Glutamatergic neuron (in vitro differentiated cells): ENCODE data around the gene PNPO. TPM values are rescaled to one million over a fixed set of nuclear protein-coding genes. Genes with fewer than 3 reads are reported as not detected.
A peak's percentile ranks its signal among the peaks of the same experiment; 100 is the strongest.

ENCODE experiments used
- DNase-seq: peaks from one replicate; pipeline ENCODE4 v3.0.0; 2022
- H3K27ac Mint-ChIP-seq: one replicate; pipeline ENCODE4 v1.8.0; 2020; ENCODE audit warnings: mild to moderate bottlenecking, mixed read lengths, inconsistent platforms; ENCODE audit not compliant: unreplicated experiment
- H3K27me3 Mint-ChIP-seq: one replicate; pipeline ENCODE4 v1.8.0; 2020; ENCODE audit warnings: mild to moderate bottlenecking, moderate library complexity, mixed read lengths, inconsistent platforms; ENCODE audit not compliant: unreplicated experiment
- H3K36me3 Mint-ChIP-seq: one replicate; pipeline ENCODE4 v1.8.0; 2020; ENCODE audit warnings: mild to moderate bottlenecking, mixed read lengths, inconsistent platforms; ENCODE audit not compliant: unreplicated experiment
- H3K4me1 Mint-ChIP-seq: one replicate; pipeline ENCODE4 v1.8.0; 2020; ENCODE audit warnings: mild to moderate bottlenecking, low read depth, mixed read lengths, inconsistent platforms; ENCODE audit not compliant: unreplicated experiment
- H3K4me3 Mint-ChIP-seq: one replicate; pipeline ENCODE4 v1.8.0; 2020; ENCODE audit warnings: mild to moderate bottlenecking, mixed read lengths, inconsistent platforms; ENCODE audit not compliant: unreplicated experiment
- H3K9me3 Mint-ChIP-seq: one replicate; pipeline ENCODE4 v1.8.0; 2020; ENCODE audit warnings: mild to moderate bottlenecking, moderate library complexity, mixed read lengths, inconsistent platforms; ENCODE audit not compliant: unreplicated experiment
- total RNA-seq: library from RNA; stranded (reverse); fragmentation: NEBNext Ultra II Directional; extraction: Animal tissue kit (Norgen Biotek cat#: 25700); gene quantifications from one replicate; pipeline ENCODE4 v1.2.1, GENCODE V29; 2021; ENCODE audit not compliant: unreplicated experiment
- TF ChIP-seq, protein P1 (sequence below): fragments of 200-600 bp; sonication (generic); IDR thresholded peaks from one replicate; pipeline ENCODE4 v1.5.0; 2021; ENCODE audit not compliant: partially characterized antibody, unreplicated experiment

Gene PNPO
- total RNA-seq, 1 donor from 2014 or later: 6.0 TPM

DNA sequence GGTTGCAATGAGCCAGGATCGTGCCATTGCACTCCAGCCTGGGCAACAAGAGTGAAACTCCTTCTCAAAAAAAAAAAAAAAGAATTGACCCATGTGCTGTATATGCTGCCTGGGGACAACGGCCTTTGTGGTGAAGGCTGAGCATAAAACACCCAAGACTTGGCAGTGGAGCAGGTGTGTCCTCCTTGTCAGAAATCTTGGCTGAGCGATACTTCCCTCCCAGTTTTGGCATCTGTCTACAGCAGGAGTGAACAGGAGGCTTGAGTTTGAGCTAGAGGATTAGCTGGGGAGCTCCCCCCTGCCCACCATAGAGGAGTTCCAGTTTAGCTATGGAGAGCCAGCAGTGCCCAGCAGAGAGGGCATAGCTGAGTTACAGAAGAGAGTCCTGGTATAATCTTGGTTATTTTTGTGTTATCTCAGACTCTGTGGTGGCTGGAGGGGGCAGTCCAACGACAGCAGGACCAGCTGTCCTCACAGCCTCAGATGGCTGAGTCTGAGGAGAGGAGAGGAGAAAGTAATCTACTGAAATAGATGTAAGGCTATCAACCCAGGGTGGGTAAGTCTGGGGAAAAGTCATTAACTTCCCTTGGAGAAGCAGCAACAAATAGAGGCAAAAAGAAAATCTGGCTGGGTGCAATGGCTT, 26.9 kb upstream of the PNPO start:
- peak overlapping the region; percentile 24 for H3K27ac Mint-ChIP-seq
- peaks cover 8% of the 10 kb centered on the region for H3K4me1 Mint-ChIP-seq
- peak overlapping the region; percentile 20 for H3K4me3 Mint-ChIP-seq
- peaks cover 4% of the 10 kb centered on the region for H3K36me3 Mint-ChIP-seq
- H3K9me3 Mint-ChIP-seq: peaks cover 4% of the 10 kb centered on the region
- peaks cover 2% of the 10 kb centered on the region for H3K27me3 Mint-ChIP-seq
- TF ChIP-seq, protein P1, sequence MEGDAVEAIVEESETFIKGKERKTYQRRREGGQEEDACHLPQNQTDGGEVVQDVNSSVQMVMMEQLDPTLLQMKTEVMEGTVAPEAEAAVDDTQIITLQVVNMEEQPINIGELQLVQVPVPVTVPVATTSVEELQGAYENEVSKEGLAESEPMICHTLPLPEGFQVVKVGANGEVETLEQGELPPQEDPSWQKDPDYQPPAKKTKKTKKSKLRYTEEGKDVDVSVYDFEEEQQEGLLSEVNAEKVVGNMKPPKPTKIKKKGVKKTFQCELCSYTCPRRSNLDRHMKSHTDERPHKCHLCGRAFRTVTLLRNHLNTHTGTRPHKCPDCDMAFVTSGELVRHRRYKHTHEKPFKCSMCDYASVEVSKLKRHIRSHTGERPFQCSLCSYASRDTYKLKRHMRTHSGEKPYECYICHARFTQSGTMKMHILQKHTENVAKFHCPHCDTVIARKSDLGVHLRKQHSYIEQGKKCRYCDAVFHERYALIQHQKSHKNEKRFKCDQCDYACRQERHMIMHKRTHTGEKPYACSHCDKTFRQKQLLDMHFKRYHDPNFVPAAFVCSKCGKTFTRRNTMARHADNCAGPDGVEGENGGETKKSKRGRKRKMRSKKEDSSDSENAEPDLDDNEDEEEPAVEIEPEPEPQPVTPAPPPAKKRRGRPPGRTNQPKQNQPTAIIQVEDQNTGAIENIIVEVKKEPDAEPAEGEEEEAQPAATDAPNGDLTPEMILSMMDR: no peak
- DNase-seq: no peak

DNA sequence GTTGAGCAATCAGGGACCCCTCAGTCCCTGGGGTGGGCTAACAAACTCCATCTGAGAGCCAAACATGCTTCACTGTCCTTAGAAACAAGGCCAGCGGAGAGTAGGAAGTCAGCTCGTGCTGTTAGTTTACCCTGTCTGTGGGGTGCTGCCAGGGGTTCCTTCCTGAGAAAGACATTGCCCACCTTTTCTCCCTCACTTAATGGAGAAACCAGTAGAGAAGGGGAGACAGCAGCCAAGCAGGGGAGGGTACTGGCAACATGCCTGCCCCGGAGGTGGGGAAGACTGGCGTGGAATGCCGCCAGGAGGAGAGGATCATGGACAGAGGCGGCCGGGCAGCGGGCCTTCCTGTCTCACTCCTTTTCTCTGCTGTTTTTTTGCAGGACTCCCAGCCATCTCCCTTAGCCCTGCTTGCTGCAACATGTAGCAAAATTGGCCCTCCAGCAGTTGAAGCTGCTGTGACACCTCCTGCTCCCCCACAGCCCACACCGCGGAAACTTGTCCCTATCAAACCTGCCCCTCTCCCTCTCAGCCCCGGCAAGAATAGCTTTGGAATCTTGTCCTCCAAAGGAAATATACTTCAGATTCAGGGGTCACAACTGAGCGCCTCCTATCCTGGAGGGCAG, 25.5 kb upstream of the PNPO start:
- H3K27me3 Mint-ChIP-seq: peaks cover 2% of the 10 kb centered on the region
- no peak for DNase-seq
- H3K4me3 Mint-ChIP-seq: no peak overlapping the region
- peak overlapping the region; percentile 33 for H3K27ac Mint-ChIP-seq
- peaks cover 4% of the 10 kb centered on the region for H3K9me3 Mint-ChIP-seq
- TF ChIP-seq, protein P1: no peak
- peaks cover 8% of the 10 kb centered on the region for H3K4me1 Mint-ChIP-seq
- H3K36me3 Mint-ChIP-seq: peaks cover 7% of the 10 kb centered on the region

DNA sequence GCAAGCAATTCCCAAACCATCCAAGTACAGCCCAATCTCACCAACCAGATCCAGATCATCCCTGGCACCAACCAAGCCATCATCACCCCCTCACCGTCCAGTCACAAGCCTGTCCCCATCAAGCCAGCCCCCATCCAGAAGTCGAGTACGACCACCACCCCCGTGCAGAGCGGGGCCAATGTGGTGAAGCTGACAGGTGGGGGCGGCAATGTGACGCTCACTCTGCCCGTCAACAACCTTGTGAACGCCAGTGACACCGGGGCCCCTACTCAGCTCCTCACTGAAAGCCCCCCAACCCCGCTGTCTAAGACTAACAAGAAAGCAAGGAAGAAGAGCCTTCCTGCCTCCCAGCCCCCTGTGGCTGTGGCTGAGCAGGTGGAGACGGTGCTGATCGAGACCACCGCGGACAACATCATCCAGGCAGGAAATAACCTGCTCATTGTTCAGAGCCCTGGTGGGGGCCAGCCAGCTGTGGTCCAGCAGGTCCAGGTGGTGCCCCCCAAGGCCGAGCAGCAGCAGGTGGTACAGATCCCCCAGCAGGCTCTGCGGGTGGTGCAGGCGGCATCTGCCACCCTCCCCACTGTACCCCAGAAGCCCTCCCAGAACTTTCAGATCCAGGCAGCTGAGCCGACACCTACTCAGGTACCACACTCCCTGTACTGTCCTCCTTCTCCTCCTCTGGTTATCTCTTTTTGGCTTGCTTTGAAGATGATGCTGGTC, 24.7 kb upstream of the PNPO start:
- Mint-ChIP-seq H3K4me1 (peaks cover 8% of the 10 kb centered on the region), H3K9me3 (peaks cover 4% of the 10 kb centered on the region), H3K36me3 (peaks cover 8% of the 10 kb centered on the region), H3K27me3 (peaks cover 2% of the 10 kb centered on the region), H3K27ac (no peak overlapping the region), H3K4me3 (peak overlapping the region; percentile 61)
- no peak for DNase-seq
- TF ChIP-seq, protein P1: no peak

DNA sequence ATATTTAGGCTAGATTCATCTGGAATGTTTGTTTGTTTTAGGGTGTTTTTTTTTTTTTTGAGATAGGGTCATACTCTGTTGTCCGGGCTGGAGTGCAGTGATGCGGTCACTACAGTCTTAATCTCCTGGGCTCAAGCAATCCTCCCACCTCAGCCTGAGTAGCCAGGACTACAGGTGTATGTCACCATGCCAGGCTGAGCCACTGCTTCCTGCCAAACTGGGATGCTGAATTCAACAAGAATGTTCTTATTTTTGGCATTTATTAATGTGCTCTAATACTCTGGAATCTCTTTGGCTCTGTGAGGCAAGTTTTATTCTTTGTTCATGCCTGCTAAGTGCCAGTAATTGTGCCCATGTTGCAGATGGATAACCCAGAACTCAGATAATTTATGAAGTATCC, 23.8 kb upstream of the PNPO start:
- TF ChIP-seq, protein P1: no peak
- no peak for DNase-seq
- no peak overlapping the region for H3K27ac Mint-ChIP-seq

DNA sequence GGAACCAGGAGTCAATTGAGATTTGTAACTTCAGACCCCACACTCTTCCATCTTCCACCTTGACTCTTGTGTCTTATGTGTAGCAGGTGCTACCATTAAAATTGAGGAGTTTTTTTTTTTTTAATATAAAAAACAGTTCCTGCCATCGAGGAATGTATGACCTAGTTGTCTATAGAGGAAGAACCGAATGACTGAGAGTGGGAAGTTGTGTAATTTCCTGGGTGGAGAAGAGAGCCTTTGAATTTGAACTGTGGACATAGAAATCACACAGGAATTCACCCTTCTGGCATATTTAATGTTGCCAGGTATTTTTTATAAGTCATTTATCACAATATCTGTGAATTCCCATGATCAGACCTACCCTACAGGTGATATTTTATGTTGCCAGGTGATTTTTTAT, 23.4 kb upstream of the PNPO start:
- H3K36me3 Mint-ChIP-seq: peaks cover 8% of the 10 kb centered on the region
- peaks cover 8% of the 10 kb centered on the region for H3K4me1 Mint-ChIP-seq
- peaks cover 7% of the 10 kb centered on the region for H3K9me3 Mint-ChIP-seq
- DNase-seq: no peak
- H3K4me3 Mint-ChIP-seq: no peak overlapping the region
- no peak overlapping the region for H3K27ac Mint-ChIP-seq
- peaks cover 2% of the 10 kb centered on the region for H3K27me3 Mint-ChIP-seq
- TF ChIP-seq, protein P1: no peak

More for the DNA sequence above, 23.8 kb upstream of the PNPO start:
- Mint-ChIP-seq H3K36me3 (peaks cover 8% of the 10 kb centered on the region), H3K27me3 (peaks cover 2% of the 10 kb centered on the region), H3K9me3 (peaks cover 7% of the 10 kb centered on the region), H3K4me3 (no peak overlapping the region), H3K4me1 (peaks cover 8% of the 10 kb centered on the region)
